GM12892 (cell line): ENCODE measurements around the gene CYP27C1. TPM values are rescaled to one million over a fixed set of nuclear protein-coding genes. Genes with fewer than 3 reads are reported as not detected.
"Not testable (repeated sequence)": the region's sequence is repeated elsewhere in the genome, so short reads cannot be mapped to it uniquely, and the experiment has no call there.

Experiments
- DNase-seq: peaks from one replicate; pipeline ENCODE4 v3.0.0; 2011; ENCODE audit not compliant: insufficient read length
- FAIRE-seq: peaks from 2 replicates; lab custom pipeline; 2011; peaks lifted over from hg19 to GRCh38; lab: Jason Lieb, UNC
- POLR2A ChIP-seq: IDR thresholded peaks from 2 replicates; pipeline ENCODE4 v1.6.1; 2011; ENCODE audit warnings: low read depth, low read length, control low read depth
- POLR2AphosphoS5 ChIP-seq: IDR thresholded peaks from 2 replicates; pipeline ENCODE4 v1.6.1; 2011; ENCODE audit warnings: low read depth, low read length, control low read depth
- TAF1 ChIP-seq: IDR thresholded peaks from 2 replicates; pipeline ENCODE4 v1.6.1; 2011; ENCODE audit warnings: low read depth, mild to moderate bottlenecking, control low read depth, low read length, borderline replicate concordance
- polyA plus RNA-seq: library from polyadenylated mRNA; unstranded; fragments of >200 nt; gene quantifications from one replicate; pipeline ENCODE4 v1.2.1, GENCODE V29; 2012; ENCODE audit warnings: missing spikeins, inconsistent platforms; ENCODE audit not compliant: missing spikeins

Gene CYP27C1, protein sequence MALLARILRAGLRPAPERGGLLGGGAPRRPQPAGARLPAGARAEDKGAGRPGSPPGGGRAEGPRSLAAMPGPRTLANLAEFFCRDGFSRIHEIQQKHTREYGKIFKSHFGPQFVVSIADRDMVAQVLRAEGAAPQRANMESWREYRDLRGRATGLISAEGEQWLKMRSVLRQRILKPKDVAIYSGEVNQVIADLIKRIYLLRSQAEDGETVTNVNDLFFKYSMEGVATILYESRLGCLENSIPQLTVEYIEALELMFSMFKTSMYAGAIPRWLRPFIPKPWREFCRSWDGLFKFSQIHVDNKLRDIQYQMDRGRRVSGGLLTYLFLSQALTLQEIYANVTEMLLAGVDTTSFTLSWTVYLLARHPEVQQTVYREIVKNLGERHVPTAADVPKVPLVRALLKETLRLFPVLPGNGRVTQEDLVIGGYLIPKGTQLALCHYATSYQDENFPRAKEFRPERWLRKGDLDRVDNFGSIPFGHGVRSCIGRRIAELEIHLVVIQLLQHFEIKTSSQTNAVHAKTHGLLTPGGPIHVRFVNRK
- not detected for polyA plus RNA-seq

DNA sequence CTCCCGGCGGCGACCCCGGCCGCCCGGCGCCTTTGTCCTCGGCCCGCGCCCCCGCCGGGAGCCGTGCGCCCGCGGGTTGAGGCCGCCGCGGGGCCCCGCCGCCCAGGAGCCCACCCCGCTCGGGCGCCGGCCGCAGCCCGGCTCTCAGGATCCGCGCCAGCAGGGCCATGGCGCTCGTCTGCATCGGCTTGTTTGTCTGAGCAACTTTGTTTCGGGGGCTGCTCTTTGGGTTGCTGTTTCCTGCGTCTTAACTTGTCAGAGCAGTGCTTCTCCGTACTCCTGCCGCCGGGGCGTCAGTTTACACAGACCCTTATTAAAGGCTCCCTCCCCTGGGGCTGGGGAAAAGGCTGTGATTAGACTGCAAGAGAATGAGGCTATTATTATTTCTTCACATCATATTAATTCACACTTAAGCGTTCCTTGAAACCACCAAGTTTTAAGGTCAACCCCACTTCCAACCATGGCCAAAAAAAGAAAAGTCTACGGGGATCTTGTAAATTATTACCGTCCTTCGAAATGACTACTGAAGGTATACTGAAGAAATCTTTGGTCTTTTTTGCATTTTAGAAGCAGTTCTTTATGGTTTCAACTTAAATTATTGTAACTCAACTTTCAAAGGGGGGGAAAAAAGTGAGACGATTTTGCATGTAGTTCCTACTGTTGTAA is at the start of gene CYP27C1:
Gene CYP27C1 (minus strand): TSS at position 198 of the 666 bp plus-strand sequence. CDS start 29 bp downstream, at position 169.
- DNase-seq (no peak), FAIRE-seq (no peak)
- TF ChIP-seq POLR2AphosphoS5 (no peak), TAF1 (no peak), POLR2A (no peak)

DNA sequence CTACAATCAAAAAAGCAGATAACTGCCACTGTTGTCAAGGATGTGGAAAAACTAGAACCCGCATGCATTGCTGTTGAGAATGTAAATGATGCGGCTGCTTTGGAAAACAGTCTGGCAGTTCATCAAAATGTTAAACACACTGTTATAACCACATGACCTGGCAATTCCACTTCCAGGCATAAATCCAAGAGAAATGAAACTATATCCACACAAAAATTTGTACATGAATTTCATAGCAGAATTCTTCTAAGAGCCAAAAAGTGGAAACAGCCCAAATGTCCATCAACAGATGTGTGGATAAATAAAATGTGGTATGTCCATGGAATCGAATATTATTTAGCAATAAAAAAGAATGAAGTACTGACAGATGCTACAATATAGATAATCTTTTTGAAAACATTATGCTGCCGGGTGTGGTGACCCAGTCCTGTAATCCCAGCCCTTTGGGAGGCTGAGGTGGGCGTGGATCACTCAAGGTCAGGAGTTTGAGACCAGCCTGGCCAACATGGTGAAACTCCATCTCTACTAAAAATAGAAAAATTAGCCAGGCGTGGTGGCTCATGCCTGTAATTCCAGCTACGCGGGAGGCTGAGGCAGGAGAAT is 41.8 kb upstream of the CYP27C1 start:
- DNase-seq, result no peak
- no peak for FAIRE-seq
- TF ChIP-seq POLR2AphosphoS5, result no peak
- no peak for TF ChIP-seq TAF1
- TF ChIP-seq POLR2A, result no peak

DNA sequence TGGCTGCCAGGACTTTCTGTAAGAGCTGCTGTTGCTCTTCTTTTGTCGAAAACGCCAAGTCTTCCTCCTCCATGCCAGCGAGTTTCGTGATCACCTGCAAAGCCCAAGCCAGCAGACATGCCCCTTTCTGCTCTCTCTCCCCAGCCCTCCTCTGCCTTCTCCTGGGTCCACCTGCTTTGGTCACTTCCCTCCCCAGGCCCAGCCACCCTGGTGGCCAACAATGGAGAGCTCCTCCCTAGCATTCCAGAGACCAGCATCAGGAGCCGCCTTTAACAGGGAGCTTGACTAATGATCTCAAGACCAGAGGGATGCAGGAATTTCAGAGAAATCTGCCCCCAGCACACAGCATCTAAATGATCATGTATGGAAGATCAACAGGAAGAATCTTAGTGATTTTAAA is 39.3 kb upstream of the CYP27C1 start:
- FAIRE-seq (no peak), DNase-seq (no peak)
- TF ChIP-seq POLR2AphosphoS5 (no peak), POLR2A (no peak), TAF1 (no peak)

DNA sequence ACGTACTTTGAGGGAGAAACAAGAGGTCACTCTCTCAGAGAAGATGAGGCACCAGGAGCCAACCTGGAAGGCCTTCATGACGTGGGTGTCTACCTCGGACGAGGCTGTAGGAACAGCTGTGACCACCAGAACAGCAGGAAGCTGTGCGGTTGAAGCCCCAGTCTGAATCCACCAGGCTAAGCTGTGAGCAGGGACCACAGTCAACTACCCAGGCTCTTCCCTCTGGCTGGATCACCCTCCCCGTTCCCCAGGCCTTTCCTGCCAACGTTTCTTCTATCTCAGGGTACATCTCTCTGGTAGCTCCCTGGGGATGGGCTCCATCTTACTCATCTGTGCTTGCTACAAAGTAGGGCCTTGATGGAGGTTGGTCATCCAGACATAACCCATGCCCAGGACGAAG is 36.8 kb upstream of the CYP27C1 start:
- no peak for DNase-seq
- no peak for FAIRE-seq
- TF ChIP-seq POLR2AphosphoS5, result no peak
- no peak for TF ChIP-seq TAF1
- no peak for TF ChIP-seq POLR2A

DNA sequence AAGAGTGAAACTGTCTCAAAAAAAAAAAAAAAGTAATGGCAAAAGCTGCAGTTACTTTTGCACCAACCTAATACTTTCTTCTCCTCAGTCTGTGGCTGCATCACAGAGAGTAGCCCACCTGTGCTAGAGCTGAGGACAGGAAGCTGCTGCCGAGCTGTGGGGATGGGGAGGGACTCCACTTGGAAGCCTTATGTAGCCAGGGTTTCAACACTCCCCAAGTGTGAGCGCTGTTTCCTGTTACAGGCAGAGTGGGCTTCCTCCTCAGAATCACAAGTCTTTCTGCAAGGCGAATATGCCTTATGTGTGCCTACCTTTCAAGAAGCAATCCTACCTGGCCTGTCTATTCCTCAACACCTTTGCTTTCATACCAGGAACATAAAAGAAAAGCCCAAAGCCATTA is 36.3 kb upstream of the CYP27C1 start:
- DNase-seq (no peak), FAIRE-seq (no peak)
- no peak for TF ChIP-seq POLR2AphosphoS5
- no peak; the same call in 1 of the 2 replicates for TF ChIP-seq POLR2A
- TF ChIP-seq TAF1, result no peak

DNA sequence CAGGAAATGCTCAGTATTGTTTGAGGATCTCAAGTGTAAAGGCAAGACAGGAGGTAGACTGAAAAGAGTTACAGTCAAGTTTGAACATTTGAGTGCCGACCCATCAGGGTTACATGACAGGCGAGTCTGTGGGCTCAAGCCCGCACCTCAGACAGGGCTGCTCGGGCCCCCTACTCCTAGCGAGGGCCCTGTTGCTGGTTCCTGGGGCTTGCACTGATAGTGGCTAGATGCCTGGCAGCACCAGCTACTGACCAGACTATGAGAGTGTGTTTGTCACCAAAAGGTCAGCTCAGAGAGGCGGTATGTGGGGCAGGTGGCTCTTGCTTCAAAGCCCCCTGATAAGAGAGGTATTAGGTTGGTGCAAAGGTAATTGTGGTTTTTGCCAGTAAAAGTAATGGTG is 35.6 kb upstream of the CYP27C1 start:
- DNase-seq (no peak), FAIRE-seq (no peak)
- TF ChIP-seq POLR2A, result no peak
- TF ChIP-seq TAF1, result no peak
- TF ChIP-seq POLR2AphosphoS5, result no peak

DNA sequence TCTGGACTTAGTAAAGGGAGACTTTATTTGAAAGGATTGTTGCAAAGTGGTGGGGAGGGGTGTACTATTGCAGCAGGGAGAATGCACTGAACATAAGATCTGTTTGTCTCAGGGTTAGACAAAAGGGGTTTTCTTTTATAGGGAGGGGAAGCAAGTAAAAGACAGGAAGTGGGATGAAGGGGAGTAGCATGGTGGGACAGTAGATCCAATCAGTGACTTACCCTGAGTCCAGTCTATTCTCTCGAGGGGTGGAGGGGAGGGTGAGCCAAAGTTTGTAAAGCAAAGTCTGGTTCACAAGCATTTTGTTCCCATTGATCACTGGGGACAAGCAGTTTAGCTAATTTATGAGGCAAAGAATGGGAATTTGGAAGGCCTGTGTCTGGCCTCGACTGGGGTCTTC is 35.0 kb upstream of the CYP27C1 start:
- no peak for DNase-seq
- no peak for FAIRE-seq

DNA sequence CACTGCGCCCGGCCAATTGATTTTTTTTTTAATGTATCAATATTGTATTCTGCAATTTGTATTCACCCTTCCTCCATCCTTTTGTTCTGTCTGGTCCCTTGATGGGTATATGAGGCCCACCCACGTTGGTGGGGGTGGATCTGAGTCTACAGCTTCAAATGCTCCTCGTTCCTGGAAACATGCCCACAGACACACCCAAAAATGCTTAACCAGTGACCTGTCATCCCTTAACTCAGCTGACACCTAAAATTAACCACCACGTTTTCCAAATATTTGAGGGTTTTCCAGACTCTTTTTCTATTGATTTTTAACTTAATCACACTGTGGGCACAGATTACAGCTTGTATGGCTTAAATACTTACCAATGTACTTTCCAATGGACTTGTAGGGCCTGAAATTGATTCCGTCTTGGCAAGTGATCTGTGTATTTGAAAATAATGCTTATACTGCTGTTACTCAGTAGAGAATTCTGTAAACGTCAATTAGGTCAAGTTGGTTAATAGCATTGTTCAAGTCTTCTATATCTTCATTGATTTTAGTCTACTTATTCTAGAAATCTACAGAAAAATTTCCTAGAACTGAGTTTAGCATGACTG is 34.4 kb upstream of the CYP27C1 start:
- DNase-seq, result no peak
- FAIRE-seq, result no peak
- TF ChIP-seq POLR2A (no peak), TAF1 (no peak), POLR2AphosphoS5 (no peak)

More for the DNA sequence above, 35.0 kb upstream of the CYP27C1 start:
- TF ChIP-seq POLR2A, result no peak
- no peak for TF ChIP-seq POLR2AphosphoS5
- TF ChIP-seq TAF1, result no peak

DNA sequence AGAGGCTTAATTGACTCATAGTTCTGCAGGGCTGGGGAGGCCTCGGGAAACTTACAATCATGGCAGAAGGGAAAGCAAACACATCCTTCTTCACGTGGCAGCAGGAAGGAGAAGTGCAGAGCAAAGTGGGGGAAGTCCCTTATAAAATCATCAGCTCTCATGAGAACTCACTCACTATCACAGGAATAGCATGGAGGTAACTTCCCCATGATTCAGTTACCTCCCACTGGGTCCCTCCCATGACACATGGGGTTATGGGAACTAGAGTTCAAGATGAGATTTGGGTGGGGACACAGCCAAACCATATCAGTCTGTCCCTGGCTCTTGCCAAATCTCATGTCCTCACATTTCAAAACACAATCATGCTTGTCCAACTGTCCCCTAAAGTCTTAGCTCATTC is 21.1 kb upstream of the CYP27C1 start:
- not testable (repeated sequence) for DNase-seq, FAIRE-seq

DNA sequence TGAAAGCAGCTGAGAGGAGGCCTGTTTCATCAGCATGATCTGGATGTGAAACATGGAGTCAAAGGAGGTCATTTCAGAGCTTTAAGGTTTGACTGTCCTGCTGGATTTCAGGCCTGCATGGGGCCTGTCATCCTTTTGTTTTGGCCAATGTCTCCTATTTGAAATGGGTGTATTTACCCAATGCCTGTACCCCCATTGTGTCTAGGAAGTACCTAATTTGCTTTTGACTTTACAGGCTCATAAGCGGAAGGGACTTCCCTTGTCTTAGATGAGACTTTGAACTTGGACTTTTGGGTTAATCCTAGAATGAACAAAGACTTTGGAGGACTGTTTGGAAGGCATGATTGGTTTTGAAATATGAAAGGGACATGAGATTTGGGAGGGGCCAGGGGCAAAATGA is 19.3 kb upstream of the CYP27C1 start:
- FAIRE-seq (no peak), DNase-seq (no peak)

DNA sequence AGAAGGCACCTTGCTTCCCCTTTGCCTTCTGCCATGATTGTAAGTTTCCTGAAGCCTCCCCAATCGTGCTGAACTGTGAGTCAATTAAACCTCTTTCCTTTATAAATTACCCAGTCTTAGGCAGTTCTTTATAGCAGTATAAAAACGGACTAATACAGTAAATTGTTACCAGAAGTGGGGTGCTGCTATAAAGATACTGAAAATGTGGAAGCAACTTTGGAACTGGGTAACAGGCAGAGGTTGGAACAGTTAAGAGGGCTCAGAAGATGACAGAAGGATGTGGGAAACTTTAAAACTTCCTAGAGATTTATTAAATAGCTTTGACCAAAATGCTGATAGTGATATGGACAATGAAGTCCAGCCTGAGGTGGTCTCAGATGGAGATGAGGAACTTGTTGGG is 17.7 kb upstream of the CYP27C1 start:
- not testable (repeated sequence) for FAIRE-seq

More for the DNA sequence above, 19.3 kb upstream of the CYP27C1 start:
- TF ChIP-seq POLR2A (no peak), TAF1 (no peak), POLR2AphosphoS5 (no peak)

More for the DNA sequence above, 17.7 kb upstream of the CYP27C1 start:
- DNase-seq, result not testable (repeated sequence)
